Kidney epithelial cell (primary cell): ENCODE results near the gene GSE1. TPM values are rescaled to one million over a fixed set of nuclear protein-coding genes. Genes with fewer than 3 reads are reported as not detected.

Experiments used
- DNase-seq: peaks from one replicate; pipeline ENCODE4 v3.0.0-alpha.2; 2010; ENCODE audit warnings: low read depth
- H3K27me3 ChIP-seq: 2 replicates; pipeline ENCODE4 v1.6.0; 2011; ENCODE audit warnings: low read length; ENCODE audit not compliant: control insufficient read depth, insufficient read depth
- H3K36me3 ChIP-seq: 2 replicates; pipeline ENCODE4 v1.5.1; 2011; ENCODE audit warnings: low read length; ENCODE audit not compliant: control insufficient read depth, insufficient read depth
- H3K4me3 ChIP-seq: 2 replicates; pipeline ENCODE4 v1.5.1; 2011; ENCODE audit warnings: low read depth, mild to moderate bottlenecking, control low read depth, low read length
- CTCF ChIP-seq: IDR thresholded peaks from 2 replicates; pipeline ENCODE4 v1.5.1; 2011; ENCODE audit warnings: mild to moderate bottlenecking, moderate library complexity, low read length, control low read depth, inconsistent platforms; ENCODE audit not compliant: insufficient read depth, poor library complexity, severe bottlenecking
- total RNA-seq: library from RNA; depleted of rRNA; stranded (reverse); fragments of >200 nt; gene quantifications from 2 replicates; pipeline ENCODE4 v1.2.3, GENCODE V29; 2015

GSE1 gene
- total RNA-seq, 1 donor from 2014 or later, result 25.7 TPM

- H3K27me3 ChIP-seq, result no peaks in the 10 kb centered on the region
- TF ChIP-seq CTCF, result no peak
- no peak overlapping the region for H3K4me3 ChIP-seq
- no peak for DNase-seq
- H3K36me3 ChIP-seq, result no peaks in the 10 kb centered on the region
Measured at GRCh38 chr16:85640254-85640558, 27.1 kb downstream of the GSE1 start.

DNA sequence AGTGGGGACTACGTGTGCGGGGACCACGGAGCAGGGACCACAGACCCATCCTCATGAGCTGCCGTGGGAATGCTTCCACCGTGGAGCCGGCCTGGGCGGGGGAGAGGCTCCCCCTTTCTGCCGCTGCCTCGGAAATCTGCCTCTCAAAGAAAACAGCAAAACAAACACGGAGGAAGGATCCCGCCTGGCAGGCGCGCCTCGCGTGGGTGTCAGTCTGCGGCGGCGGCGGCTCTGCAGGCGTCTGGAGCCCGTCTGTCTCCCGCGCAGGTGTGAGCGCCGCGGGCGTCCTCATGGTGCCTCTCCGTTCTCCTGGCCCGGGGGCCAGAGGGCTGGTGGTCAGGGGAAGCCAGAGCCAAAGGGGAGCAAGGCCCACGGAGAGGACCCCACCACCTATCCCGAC, 27.5 kb downstream of the GSE1 start:
- DNase-seq, result no peak
- TF ChIP-seq CTCF, result no peak
- H3K27me3 ChIP-seq, result no peaks in the 10 kb centered on the region
- no peaks in the 10 kb centered on the region for H3K36me3 ChIP-seq
- no peak overlapping the region for H3K4me3 ChIP-seq

DNA sequence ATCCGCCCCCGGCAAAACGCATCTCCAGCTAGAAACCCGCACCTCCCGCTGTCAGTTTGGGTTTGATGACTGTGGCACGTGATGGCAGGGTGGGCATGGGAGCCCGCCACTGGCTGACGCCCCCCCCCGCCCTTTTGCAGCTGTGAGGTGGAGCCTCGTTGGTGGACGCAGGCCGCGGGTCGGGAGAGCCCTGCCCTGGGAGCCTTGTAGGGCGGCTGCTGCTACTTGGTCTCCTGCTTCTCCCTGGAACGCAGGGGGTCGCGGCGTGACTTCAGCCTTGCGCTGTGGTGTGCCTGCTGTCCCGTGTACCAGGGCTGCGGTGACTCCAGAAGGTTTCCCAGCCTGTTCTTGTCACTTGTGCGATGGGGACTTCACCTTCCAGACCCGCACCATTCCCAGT, 28.2 kb downstream of the GSE1 start:
- TF ChIP-seq CTCF, result no peak
- DNase-seq, result no peak
- H3K27me3 ChIP-seq, result no peaks in the 10 kb centered on the region
- no peaks in the 10 kb centered on the region for H3K36me3 ChIP-seq
- H3K4me3 ChIP-seq, result no peak overlapping the region

- Histone ChIP-seq H3K27me3 (no peaks in the 10 kb centered on the region), H3K4me3 (no peak overlapping the region), H3K36me3 (no peaks in the 10 kb centered on the region)
- TF ChIP-seq CTCF, result no peak
- DNase-seq, result no peak
Measured at GRCh38 chr16:85641776-85642176, 28.7 kb downstream of the GSE1 start.

DNA sequence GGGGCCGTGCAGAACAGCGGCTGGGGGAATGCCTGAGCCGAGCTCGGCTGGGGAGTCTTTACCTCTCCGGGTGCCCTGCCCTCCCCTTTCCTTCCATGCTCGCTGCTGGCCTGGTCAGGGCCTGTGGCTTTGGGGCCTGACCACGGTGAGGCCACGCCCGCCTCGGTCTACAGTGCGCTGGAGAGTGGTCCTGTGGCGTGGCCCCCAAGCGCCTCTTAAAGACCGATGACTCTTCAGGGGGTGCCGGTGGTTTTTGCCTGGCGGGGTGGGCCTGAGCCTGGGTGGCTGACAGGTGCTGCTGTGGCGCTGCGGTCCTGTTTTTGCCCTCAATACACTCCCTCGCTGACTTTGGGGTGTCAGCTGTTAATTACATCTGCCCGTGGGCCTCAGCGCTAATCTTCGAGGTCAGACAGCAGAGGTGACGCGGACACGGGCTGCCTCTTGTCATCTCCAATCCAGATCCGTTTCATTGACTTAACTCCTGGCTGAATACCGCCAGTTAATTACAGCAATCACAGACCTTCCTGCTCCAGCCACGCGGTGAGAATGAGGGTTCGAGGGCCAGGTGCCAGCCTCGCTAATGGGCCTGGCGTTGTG, 29.7 kb downstream of the GSE1 start:
- Histone ChIP-seq H3K27me3 (no peaks in the 10 kb centered on the region), H3K36me3 (no peaks in the 10 kb centered on the region), H3K4me3 (no peak overlapping the region)
- no peak for TF ChIP-seq CTCF
- no peak for DNase-seq

DNA sequence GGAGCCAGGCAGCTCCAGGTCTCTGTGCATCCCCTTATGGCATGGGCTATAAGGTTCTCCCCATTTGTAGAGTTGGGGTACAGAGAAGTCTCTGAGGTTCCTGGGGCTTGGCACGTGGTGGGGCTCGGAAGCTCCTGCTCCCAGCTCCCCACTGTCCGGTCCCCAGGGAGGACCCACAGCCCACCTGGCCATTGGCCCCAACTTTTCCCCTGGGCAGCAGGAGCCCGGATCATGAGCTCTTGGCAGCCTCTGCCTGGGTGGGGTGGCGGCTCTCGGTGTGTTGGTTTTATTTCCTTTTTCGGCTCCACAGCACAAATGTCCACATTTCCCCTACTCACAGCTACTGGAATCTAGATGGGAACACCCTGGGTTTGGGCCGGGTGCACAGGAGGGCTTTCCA, 30.5 kb downstream of the GSE1 start:
- no peak for DNase-seq
- no peaks in the 10 kb centered on the region for H3K27me3 ChIP-seq
- TF ChIP-seq CTCF, result no peak
- no peaks in the 10 kb centered on the region for H3K36me3 ChIP-seq
- no peak overlapping the region for H3K4me3 ChIP-seq
